ENCODE results near the gene PRPSAP1.
"Not testable (repeated sequence)": the region's sequence is repeated elsewhere in the genome, so short reads cannot be mapped to it uniquely, and the experiment has no call there.

Gene PRPSAP1

DNA sequence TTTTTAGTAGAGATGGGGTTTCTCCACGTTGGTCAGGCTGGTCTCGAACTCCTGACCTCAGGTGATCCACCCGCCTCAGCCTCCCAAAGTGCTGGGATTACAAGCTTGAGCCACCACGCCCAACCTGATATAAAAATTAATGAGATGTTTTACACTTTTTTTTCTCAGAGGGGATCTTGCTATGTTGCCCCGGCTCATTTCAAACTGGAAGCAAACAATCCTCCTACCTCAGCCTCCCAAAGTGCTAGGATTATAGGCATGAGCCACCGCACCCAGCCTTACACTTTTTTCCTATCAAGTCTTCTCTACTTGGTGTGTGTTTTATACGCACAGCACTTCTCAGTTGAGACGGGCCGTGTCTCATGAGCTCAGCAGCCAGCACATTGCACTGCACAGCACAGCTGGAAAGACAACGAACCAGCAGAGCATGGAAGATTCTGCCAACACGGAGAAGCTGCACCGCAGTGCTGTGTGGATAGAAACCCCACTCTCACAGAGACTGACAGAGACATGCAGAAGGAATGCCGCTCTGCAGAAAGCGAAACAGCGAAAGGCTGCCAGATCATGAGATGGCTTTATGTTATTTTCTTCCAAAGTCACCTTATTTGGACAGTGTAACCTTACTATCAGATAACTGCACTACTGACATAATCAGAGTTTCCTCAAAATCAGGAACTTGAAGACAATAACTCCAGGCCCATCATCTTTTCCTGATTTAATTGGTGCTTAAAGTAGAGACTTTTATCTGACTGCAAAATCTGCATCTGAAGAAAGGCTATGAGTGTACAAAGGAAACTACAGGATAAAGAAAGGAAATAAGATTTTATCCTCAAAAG, 39.1 kb downstream of the PRPSAP1 start:
- DNase-seq = no peak

DNA sequence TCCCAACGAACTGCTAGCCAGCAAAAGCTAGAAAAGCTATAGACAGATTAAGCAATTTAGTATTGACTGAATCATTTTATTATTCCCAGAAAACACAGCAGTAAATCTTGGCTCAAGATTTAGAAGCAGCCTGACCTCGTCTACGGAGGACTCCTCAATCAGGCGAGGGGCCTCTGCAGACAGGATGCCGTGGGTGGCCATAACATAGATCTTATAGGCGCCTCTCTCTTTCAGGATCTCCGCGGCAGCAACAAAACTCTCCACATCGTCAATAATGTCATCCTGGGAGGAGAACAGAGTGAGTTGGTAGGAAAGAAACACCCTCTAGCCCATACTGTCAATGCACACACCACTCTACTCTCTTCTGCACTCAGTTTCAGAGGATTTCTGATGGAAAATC, 41.0 kb downstream of the PRPSAP1 start:
- DNase-seq = no peak

DNA sequence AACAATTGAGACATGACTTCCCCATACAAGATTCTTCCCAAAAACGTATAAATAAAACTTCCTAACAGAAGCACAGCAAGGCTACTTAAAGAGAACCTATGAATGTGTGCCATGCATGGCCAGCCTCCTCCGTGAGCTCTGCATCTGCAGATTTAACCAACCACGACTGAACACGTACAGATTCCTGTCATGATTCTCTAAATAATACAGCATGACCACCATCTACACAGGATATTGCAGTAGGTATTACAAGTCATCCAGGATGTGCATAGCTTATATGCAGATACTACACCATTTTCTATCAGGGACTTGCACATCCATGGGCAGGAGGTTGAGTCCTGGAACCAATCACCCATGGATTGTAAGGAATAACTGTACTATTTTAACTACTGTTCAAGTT, 44.3 kb downstream of the PRPSAP1 start:
- DNase-seq = no peak

- no peak for DNase-seq
Observed at GRCh38 chr17:76307966-76308338, 45.8 kb downstream of the PRPSAP1 start, which contains the start of gene QRICH2. TSS of gene QRICH2 (minus strand) at chr17:76308276. CDS start at chr17:76307998, 278 bp downstream.

DNA sequence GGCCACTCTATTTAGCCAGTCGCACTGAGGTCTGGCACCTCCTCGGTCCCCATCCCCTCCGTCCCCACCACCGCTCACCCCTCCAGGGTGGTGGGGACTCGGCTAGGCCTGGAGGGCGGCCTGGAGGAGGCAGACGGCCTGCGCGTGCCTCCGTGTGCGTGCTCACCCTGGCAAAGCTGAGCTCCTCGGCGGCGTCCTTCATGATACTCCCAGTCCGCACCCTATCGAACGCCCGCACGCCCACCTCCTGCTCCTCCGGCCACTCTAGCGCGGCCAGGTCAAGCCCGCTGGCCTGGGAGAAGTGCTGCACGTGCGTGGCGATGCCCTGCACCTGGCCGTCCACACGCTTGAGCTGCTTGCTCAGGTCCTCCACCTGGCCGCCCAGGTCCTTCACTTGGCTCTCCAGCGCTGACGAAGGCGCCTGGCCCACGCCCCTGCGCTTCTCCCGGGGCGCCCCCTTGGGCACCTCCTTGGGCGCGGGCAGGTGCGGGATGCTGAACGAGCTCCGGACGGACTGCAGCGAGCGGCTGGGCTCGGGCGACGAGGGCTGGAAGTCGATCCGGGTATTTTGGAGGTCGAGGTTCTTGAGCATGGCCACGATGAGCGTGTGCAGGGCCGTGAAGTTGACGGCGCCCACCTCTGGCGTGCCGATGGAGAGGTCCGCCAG, 46.3 kb downstream of the PRPSAP1 start:
- DNase-seq = no peak

GRCh38 chr17:76305135-76305454, 48.6 kb downstream of the PRPSAP1 start:
- DNase-seq = not testable (repeated sequence)

DNA sequence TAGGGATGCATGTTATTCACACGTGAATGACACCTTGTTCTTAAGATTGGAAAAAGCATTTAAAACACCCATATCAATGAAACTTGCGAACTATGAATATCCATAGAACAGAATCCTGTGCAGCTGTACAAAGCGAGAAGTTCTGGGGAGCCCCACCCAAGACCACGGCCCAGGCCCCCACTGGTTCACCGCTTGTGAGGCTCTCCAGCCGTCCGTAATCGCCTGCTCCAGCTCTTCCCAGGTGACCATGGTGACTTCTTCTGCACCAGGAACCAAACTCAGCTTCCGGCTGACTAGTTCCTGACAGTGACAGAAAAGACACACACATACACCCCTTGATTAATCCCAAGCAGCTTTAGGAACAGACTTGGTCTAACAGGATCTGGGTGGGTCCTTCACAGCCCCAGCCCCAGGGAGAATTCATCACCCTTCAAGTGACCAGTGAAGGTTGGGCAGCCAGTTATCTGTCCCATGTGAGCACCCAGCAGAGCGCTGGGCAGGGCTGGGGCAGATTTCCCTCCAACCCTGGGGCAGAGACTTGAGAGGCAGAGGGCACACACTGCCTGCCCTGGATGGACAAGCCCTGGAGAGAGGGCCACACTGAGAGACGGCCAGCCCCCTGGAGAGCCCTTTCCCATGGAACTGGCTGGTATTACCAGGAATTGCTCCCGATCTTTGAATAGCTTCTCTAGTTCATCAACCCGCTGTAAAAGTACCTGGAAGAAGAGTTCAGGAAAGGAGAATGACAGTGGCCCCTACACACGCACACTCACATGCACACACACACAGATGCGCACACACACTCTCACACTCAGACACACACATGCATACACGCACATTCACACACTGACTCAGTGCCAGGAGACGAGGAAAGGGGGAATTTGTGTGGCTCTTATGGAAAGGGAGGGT, 49.2 kb downstream of the PRPSAP1 start:
- no peak for DNase-seq

DNA sequence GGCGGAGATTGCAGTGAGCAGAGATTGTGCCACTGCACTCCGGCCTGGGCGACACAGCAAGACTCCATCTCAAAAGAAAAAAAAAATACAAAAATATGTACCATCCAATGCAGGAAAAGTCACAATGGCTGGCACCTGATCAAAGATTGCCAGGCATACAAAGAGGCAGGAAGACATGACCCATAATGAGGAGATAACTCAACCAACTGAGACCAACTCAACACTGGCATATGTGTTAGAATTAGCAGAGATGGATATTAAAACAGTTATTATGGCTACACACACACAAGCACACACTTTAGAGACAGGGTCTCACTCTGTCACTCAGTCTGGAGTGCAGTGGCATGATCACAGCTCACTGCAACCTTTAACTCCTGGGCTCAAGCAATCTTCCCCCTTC, 56.3 kb downstream of the PRPSAP1 start:
- no peak for DNase-seq

- no peak for DNase-seq
Observed at GRCh38 chr17:76296889-76297288, 56.8 kb downstream of the PRPSAP1 start.

- no peak for DNase-seq
Observed at GRCh38 chr17:76296186-76296585, 57.5 kb downstream of the PRPSAP1 start.

DNA sequence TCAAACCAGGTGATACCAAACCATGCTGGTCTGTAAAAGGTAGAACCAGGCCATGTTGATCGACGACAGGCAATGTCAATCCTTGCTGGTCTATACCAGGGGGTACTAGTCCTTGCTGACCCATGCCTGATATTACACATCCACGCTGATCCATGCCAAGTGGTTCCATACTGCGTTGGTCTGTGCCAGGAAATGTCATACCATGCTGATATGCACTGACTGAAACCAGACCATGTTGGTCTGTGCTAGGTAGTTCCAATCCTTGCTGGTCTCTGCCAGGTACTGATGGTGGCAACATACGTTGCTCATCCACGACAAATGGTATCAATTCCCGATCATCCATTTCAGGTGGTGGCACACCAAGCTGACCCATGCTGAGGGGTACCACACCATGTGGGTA, 60.6 kb downstream of the PRPSAP1 start:
- DNase-seq = no peak

GRCh38 chr17:76292567-76292966, 61.1 kb downstream of the PRPSAP1 start:
- DNase-seq = no peak

DNA sequence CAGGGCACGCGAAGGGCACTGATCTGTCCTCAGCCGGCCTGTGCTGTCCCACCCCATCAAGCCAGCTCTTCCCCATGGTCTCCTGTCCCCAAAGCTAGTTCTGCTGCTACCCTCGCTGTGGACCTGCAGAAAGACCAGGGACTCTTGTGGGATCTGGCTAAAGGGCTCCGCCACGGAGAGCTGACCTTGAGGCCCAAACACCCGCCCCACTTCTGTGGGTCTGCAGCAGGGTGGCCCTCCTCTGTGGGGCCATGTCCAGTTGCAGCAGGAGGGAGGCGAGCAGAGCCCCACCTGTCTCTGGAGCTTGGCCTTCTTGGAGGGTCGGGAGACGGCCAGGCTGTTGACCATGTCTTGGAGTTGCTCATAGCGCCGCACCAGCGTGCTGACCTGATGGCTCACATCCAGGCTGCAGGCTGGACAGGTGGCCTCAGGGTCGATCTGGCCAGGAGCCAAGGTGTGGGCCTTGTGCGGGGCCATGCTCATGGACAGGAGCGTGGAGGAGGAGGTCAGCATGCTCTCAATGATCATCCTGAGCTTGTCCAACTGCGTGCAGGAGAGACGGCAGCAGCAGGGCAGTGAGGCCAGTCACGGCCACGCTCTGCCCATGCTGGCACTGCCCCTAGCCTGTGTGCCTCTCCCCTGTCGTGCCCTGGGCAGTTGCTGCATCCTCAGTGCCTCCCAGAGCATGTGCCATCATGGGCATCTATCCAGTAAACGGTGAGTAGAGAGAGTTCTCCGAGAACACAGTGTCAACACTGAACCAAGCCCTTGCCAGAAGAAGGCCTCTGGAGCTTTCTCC, 71.9 kb downstream of the PRPSAP1 start:
- no peak for DNase-seq

DNA sequence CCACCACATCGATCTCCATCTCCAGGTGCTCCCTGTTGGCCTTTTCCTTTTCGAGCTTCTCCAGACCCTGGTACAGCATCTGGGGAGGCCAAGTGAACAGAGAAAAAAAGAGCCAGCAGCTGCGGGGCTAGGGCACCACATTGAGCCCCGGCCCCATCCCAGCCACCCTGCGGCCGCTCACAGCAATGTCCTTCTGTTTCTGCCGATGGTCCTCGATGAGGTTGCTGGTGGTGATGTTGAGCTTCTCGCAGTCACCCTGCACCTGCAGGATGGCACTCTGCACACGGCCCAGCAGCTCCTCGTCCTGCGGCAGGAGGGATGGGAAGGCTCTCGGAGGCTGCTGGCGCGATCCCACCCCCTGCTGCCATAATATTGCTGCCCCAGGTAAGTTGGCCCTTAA, 73.1 kb downstream of the PRPSAP1 start:
- no peak for DNase-seq

- no peak for DNase-seq
Observed at GRCh38 chr17:76279742-76280287, 73.9 kb downstream of the PRPSAP1 start.

DNA sequence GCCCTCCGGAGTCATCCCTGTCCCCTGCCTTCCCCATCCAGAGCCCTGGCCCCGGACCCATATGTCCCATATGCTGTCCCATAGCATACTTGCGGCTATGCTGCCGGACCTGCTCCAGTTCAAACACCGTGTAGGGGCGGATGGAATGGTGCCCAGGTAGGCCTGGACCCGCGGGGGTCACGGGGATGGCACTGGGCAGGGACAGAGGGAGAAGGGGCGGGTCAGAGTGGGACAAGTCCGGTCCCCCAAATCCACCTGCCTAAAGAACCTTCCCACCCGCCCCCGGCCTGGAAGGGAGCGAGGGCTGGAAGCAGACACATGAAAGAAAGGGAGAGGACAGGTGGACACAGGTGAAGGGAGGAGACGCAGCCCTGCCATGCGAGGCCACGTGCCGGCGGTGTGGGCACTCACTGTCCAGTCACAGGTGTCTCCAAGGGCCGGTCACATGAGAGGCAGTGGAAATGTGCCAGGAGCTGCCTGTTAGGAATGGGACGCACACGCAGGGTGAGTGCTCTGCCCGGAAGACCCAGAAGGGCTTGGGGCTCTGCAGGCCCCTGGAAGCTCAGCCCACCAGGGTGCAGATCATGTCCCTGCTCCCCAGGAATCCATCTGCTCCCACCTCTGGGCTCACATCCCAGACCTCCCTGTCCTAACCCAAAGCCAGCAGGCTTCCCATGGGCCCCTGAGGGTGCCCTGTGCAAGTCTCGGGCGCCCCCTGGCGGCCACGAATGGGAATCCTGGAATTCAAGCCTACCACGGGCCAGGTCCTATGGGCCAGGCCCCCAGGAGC, 74.6 kb downstream of the PRPSAP1 start:
- peak; percentile 85 for DNase-seq

- no peak for DNase-seq
Observed at GRCh38 chr17:76278268-76278908, 75.3 kb downstream of the PRPSAP1 start.

- DNase-seq = no peak
Observed at GRCh38 chr17:76277300-76278267, 76.1 kb downstream of the PRPSAP1 start.

GRCh38 chr17:76276461-76277299, 77.0 kb downstream of the PRPSAP1 start:
- DNase-seq = no peak

Data from activated CD4-positive, alpha-beta T cell treated with anti-CD3 and anti-CD28 coated beads, Interleukin-2, amount 50 U/mL, for 16 hours (primary cell).